Measurements from ENCODE around the gene ANKRD62.

GRCh38 chr18:12056884-12057402, 36.7 kb upstream of the ANKRD62 start:
- TF ChIP-seq ZNF274 (IDR thresholded peaks at IDR 0.05; ENCODE audit: low read depth, low read length) = no peak
- no peak for TF ChIP-seq YY1 (IDR thresholded peaks at IDR 0.05; ENCODE audit: insufficient read depth, insufficient read length)
- TF ChIP-seq SUZ12 (IDR thresholded peaks at IDR 0.05; ENCODE audit: extremely low read depth, insufficient read depth, insufficient read length) = no peak
